ENCODE measurements around the gene UBR3. TPM values are rescaled to one million over a fixed set of nuclear protein-coding genes. Genes with fewer than 3 reads are reported as not detected.
"Not testable (repeated sequence)": the region's sequence is repeated elsewhere in the genome, so short reads cannot be mapped to it uniquely, and the experiment has no call there.

UBR3 gene
- total and polyA plus RNA-seq, 4 experiments from 2014 or later: 4.3 to 43.5 (median 27.6) TPM

DNA sequence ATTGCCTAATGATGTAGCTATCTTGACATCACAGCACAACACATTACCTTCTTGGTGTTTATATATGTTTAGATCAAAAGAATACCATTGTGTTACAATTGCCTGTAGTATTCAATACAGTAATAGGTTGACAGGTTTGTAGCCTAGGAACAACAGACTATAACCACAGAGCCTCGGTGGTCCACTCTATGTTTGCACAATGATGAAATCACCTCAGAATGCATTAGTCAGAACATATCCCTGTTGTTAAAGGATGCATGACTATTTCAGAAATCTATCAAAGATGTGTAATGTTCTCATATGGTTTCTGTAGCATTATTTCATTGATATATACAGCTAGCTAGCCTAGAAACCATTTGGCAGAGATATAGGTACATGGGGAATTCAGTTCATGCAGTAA, 11.4 kb upstream of the UBR3 start:
- ChIA-PET CTCF (ENCODE audit: partially characterized antibody) (interaction anchor here (1.7 kb wide), 1 partner anchor 9 kb away, joined by 11 read pairs; the partner anchor contains the start of gene METTL5), POLR2A (ENCODE audit: partially characterized antibody) (no interaction called here)
- no peak for DNase-seq
- H3K27ac Mint-ChIP-seq: peak overlapping the region in 2 of 7 donors; percentile 13 to 37
- Histone ChIP-seq H3K9me3 (ENCODE audit: control insufficient read depth in 1 of 2, low read length in 2 of 2) (no peaks in the 10 kb centered on the region), H3K4me1 (ENCODE audit: insufficient read depth, low read length) (peaks cover 8% of the 10 kb centered on the region), H3K27ac (ENCODE audit: low read depth, low read length) (no peak overlapping the region), H3K36me3 (ENCODE audit: insufficient read depth, low read length) (peaks cover 46% of the 10 kb centered on the region), H3K27me3 (ENCODE audit: insufficient read depth, low read length) (no peaks in the 10 kb centered on the region), H3K4me3 (ENCODE audit: low read length in 2 of 2) (no peak overlapping the region)
- H3K36me3 Mint-ChIP-seq: peaks cover 50 to 72% of the 10 kb centered on the region in 2 donors
- intact Hi-C loops (cut with micrococcal nuclease): no loop called here
- no peaks in the 10 kb centered on the region for H3K27me3 Mint-ChIP-seq
- H3K4me1 Mint-ChIP-seq: peaks cover 5 to 21% (median 13%) of the 10 kb centered on the region in 4 donors
- no peak overlapping the region for H3K4me3 Mint-ChIP-seq
- peaks cover 0 to 2% (median 0%) of the 10 kb centered on the region in 8 donors for H3K9me3 Mint-ChIP-seq

GRCh38 chr2:169816961-169817360, 10.3 kb upstream of the UBR3 start:
- POLR2A ChIA-PET (ENCODE audit: partially characterized antibody); H3K4me3 ChIP-seq (ENCODE audit: low read length in 2 of 2); H3K9me3 Mint-ChIP-seq; H3K27me3 Mint-ChIP-seq; H3K27me3 ChIP-seq (ENCODE audit: insufficient read depth, low read length); H3K9me3 ChIP-seq (ENCODE audit: control insufficient read depth in 1 of 2, low read length in 2 of 2); H3K4me3 Mint-ChIP-seq; DNase-seq; CTCF ChIA-PET (ENCODE audit: partially characterized antibody); intact Hi-C loops (cut with micrococcal nuclease); H3K27ac ChIP-seq (ENCODE audit: low read depth, low read length): not testable (repeated sequence)
- H3K36me3 Mint-ChIP-seq: peaks cover 49 to 69% of the 10 kb centered on the region in 2 donors
- H3K4me1 Mint-ChIP-seq: peaks cover 9 to 31% (median 21%) of the 10 kb centered on the region in 4 donors
- peak overlapping the region in 5 of 7 donors; percentile 8 to 59 (median 32) for H3K27ac Mint-ChIP-seq
- peaks cover 13% of the 10 kb centered on the region for H3K4me1 ChIP-seq (ENCODE audit: insufficient read depth, low read length)
- H3K36me3 ChIP-seq (ENCODE audit: insufficient read depth, low read length): peaks cover 36% of the 10 kb centered on the region

- H3K27ac ChIP-seq (ENCODE audit: low read depth, low read length); H3K4me3 Mint-ChIP-seq; H3K4me3 ChIP-seq (ENCODE audit: low read length in 2 of 2); DNase-seq; H3K9me3 ChIP-seq (ENCODE audit: control insufficient read depth in 1 of 2, low read length in 2 of 2); POLR2A ChIA-PET (ENCODE audit: partially characterized antibody); intact Hi-C loops (cut with micrococcal nuclease); H3K27me3 Mint-ChIP-seq; H3K9me3 Mint-ChIP-seq; H3K27me3 ChIP-seq (ENCODE audit: insufficient read depth, low read length): not testable (repeated sequence)
- Mint-ChIP-seq H3K4me1 (peaks cover 9 to 35% (median 23%) of the 10 kb centered on the region in 4 donors), H3K36me3 (peaks cover 50 to 65% of the 10 kb centered on the region in 2 donors), H3K27ac (peak overlapping the region in 3 of 7 donors; percentile 9 to 51 (median 32))
- peaks cover 17% of the 10 kb centered on the region for H3K4me1 ChIP-seq (ENCODE audit: insufficient read depth, low read length)
- H3K36me3 ChIP-seq (ENCODE audit: insufficient read depth, low read length): peaks cover 32% of the 10 kb centered on the region
- CTCF ChIA-PET (ENCODE audit: partially characterized antibody): interaction anchor here (1.9 kb wide), 1 partner anchor 10 kb away, joined by 6 read pairs; the partner anchor contains the start of gene UBR3
Measured at GRCh38 chr2:169817369-169817768, 9.9 kb upstream of the UBR3 start.

GRCh38 chr2:169818241-169818640, 9.0 kb upstream of the UBR3 start:
- ChIA-PET CTCF (ENCODE audit: partially characterized antibody) (interaction anchor here (1.9 kb wide), 1 partner anchor 9 kb away, joined by 6 read pairs; the partner anchor contains the start of gene UBR3), POLR2A (ENCODE audit: partially characterized antibody) (interaction anchor here (2.3 kb wide), 1 partner anchor 9 kb away, joined by 9 read pairs; the partner anchor contains the start of gene UBR3)
- intact Hi-C loops (cut with micrococcal nuclease): no loop called here
- DNase-seq: no peak
- no peaks in the 10 kb centered on the region for H3K9me3 ChIP-seq (ENCODE audit: control insufficient read depth in 1 of 2, low read length in 2 of 2)
- no peaks in the 10 kb centered on the region for H3K27me3 ChIP-seq (ENCODE audit: insufficient read depth, low read length)
- peaks cover 0 to 2% (median 0%) of the 10 kb centered on the region in 8 donors for H3K9me3 Mint-ChIP-seq
- H3K4me3 ChIP-seq (ENCODE audit: low read length in 2 of 2): no peak overlapping the region
- H3K4me3 Mint-ChIP-seq: no peak overlapping the region
- no peak overlapping the region for H3K27ac ChIP-seq (ENCODE audit: low read depth, low read length)
- H3K4me1 Mint-ChIP-seq: peaks cover 13 to 44% (median 31%) of the 10 kb centered on the region in 4 donors
- H3K27ac Mint-ChIP-seq: peak overlapping the region in 1 of 7 donors; percentile 17
- H3K36me3 Mint-ChIP-seq: peaks cover 46 to 64% of the 10 kb centered on the region in 2 donors
- H3K36me3 ChIP-seq (ENCODE audit: insufficient read depth, low read length): peaks cover 30% of the 10 kb centered on the region
- peaks cover 26% of the 10 kb centered on the region for H3K4me1 ChIP-seq (ENCODE audit: insufficient read depth, low read length)
- H3K27me3 Mint-ChIP-seq: no peaks in the 10 kb centered on the region

DNA sequence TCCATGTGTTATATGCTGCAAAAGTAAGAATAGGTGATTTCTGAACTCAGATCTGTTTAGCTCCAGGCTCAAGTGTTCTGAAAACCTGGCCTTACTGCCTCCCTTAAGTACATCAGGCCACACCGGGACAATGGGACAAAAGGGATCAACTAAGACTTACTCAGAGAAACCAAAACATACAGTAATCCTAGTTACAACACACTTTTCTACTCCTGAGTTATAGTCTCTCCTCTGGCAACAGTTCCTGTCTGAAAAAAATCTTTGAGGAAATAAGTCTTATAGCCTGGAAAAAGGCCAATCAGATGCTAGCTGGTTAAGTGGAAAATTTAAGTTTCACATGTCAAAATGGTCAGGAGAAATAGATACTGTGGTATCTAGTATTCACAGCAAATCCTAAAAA, 8.1 kb upstream of the UBR3 start:
- Histone ChIP-seq H3K27ac (ENCODE audit: low read depth, low read length) (no peak overlapping the region), H3K4me1 (ENCODE audit: insufficient read depth, low read length) (peaks cover 35% of the 10 kb centered on the region), H3K9me3 (ENCODE audit: control insufficient read depth in 1 of 2, low read length in 2 of 2) (no peaks in the 10 kb centered on the region), H3K4me3 (ENCODE audit: low read length in 2 of 2) (no peak overlapping the region), H3K36me3 (ENCODE audit: insufficient read depth, low read length) (peaks cover 26% of the 10 kb centered on the region), H3K27me3 (ENCODE audit: insufficient read depth, low read length) (no peaks in the 10 kb centered on the region)
- intact Hi-C loops (cut with micrococcal nuclease): no loop called here
- ChIA-PET CTCF (ENCODE audit: partially characterized antibody) (interaction anchor here (1.9 kb wide), 1 partner anchor 8 kb away, joined by 6 read pairs; the partner anchor contains the start of gene UBR3), POLR2A (ENCODE audit: partially characterized antibody) (interaction anchor here (2.3 kb wide), 1 partner anchor 9 kb away, joined by 9 read pairs; the partner anchor contains the start of gene UBR3)
- H3K9me3 Mint-ChIP-seq: peaks cover 0 to 2% (median 0%) of the 10 kb centered on the region in 8 donors
- no peak overlapping the region for H3K4me3 Mint-ChIP-seq
- H3K27ac Mint-ChIP-seq: peak overlapping the region; percentile 38 to 77 (median 73)
- H3K27me3 Mint-ChIP-seq: no peaks in the 10 kb centered on the region
- peaks cover 43 to 60% of the 10 kb centered on the region in 2 donors for H3K36me3 Mint-ChIP-seq
- no peak for DNase-seq
- peaks cover 19 to 53% (median 39%) of the 10 kb centered on the region in 4 donors for H3K4me1 Mint-ChIP-seq

DNA sequence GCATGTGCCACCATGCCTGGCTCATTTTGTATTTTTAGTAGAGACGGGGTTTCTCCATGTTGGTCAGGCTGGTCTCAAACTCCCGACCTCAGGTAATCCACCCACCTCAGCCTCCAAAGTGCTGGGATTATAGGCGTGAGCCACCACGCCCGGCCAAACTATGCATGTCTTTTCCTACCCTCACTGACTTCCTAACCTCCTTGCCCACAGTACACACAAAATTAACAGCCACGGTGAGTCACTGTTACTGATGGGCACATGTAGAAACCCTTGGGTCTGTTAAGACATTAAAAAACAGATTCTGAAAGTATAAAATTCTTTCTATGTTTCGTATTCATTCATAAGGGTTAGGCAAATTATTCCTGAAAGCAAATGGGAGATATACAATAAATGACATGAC, 7.2 kb upstream of the UBR3 start:
- peak overlapping the region in 5 of 7 donors; percentile 3 to 57 (median 6) for H3K27ac Mint-ChIP-seq
- H3K9me3 ChIP-seq (ENCODE audit: control insufficient read depth in 1 of 2, low read length in 2 of 2); H3K9me3 Mint-ChIP-seq; H3K4me3 Mint-ChIP-seq; CTCF ChIA-PET (ENCODE audit: partially characterized antibody); H3K27me3 ChIP-seq (ENCODE audit: insufficient read depth, low read length); H3K27me3 Mint-ChIP-seq; DNase-seq; H3K4me3 ChIP-seq (ENCODE audit: low read length in 2 of 2); H3K27ac ChIP-seq (ENCODE audit: low read depth, low read length); intact Hi-C loops (cut with micrococcal nuclease): not testable (repeated sequence)
- peaks cover 39% of the 10 kb centered on the region for H3K4me1 ChIP-seq (ENCODE audit: insufficient read depth, low read length)
- peaks cover 23 to 58% (median 45%) of the 10 kb centered on the region in 4 donors for H3K4me1 Mint-ChIP-seq
- POLR2A ChIA-PET (ENCODE audit: partially characterized antibody): interaction anchor here (2.3 kb wide), 1 partner anchor 8 kb away, joined by 9 read pairs; the partner anchor contains the start of gene UBR3
- peaks cover 43 to 57% of the 10 kb centered on the region in 2 donors for H3K36me3 Mint-ChIP-seq
- H3K36me3 ChIP-seq (ENCODE audit: insufficient read depth, low read length): peaks cover 23% of the 10 kb centered on the region

GRCh38 chr2:169822036-169822435, 5.2 kb upstream of the UBR3 start:
- H3K36me3 Mint-ChIP-seq: peaks cover 23 to 41% of the 10 kb centered on the region in 2 donors
- peaks cover 44% of the 10 kb centered on the region for H3K4me1 ChIP-seq (ENCODE audit: insufficient read depth, low read length)
- intact Hi-C loops (cut with micrococcal nuclease): no loop called here
- peaks cover 0 to 2% (median 0%) of the 10 kb centered on the region in 8 donors for H3K9me3 Mint-ChIP-seq
- no peak for DNase-seq
- peaks cover 25 to 67% (median 44%) of the 10 kb centered on the region in 4 donors for H3K4me1 Mint-ChIP-seq
- H3K27me3 ChIP-seq (ENCODE audit: insufficient read depth, low read length): no peaks in the 10 kb centered on the region
- H3K4me3 ChIP-seq (ENCODE audit: low read length in 2 of 2): no peak overlapping the region
- POLR2A ChIA-PET (ENCODE audit: partially characterized antibody): interaction anchor here (0.6 kb wide), 1 partner anchor 247 kb away, joined by 3 read pairs; no protein-coding TSS in a partner anchor
- H3K36me3 ChIP-seq (ENCODE audit: insufficient read depth, low read length): peaks cover 13% of the 10 kb centered on the region
- peak overlapping the region in 4 of 7 donors; percentile 46 to 74 (median 56) for H3K27ac Mint-ChIP-seq
- H3K27me3 Mint-ChIP-seq: no peaks in the 10 kb centered on the region
- CTCF ChIA-PET (ENCODE audit: partially characterized antibody): interaction anchor here (1.6 kb wide), 1 partner anchor 21 kb away, joined by 4 read pairs; no protein-coding TSS in a partner anchor
- H3K27ac ChIP-seq (ENCODE audit: low read depth, low read length): no peak overlapping the region
- H3K4me3 Mint-ChIP-seq: peak overlapping the region in 2 of 8 donors; percentile 20 to 35
- no peaks in the 10 kb centered on the region for H3K9me3 ChIP-seq (ENCODE audit: control insufficient read depth in 1 of 2, low read length in 2 of 2)

All from CD4-positive, alpha-beta memory T cell (primary cell).